Chondrocyte (in vitro differentiated cells): Measurements from ENCODE around the gene ISM1. TPM values are rescaled to one million over a fixed set of nuclear protein-coding genes. Genes with fewer than 3 reads are reported as not detected.

Experiments used
- DNase-seq: peaks from one replicate; pipeline ENCODE4 v3.0.0; 2021; ENCODE audit warnings: mixed read lengths, low spot score
- H3K27ac Mint-ChIP-seq: one replicate; pipeline ENCODE4 v1.8.0; 2021; ENCODE audit warnings: mild to moderate bottlenecking, moderate library complexity, mixed read lengths; ENCODE audit not compliant: unreplicated experiment
- H3K27me3 Mint-ChIP-seq: 2 replicates; pipeline ENCODE4 v1.8.0; 2021; ENCODE audit warnings: low read depth, mixed read lengths
- H3K36me3 Mint-ChIP-seq: 2 replicates; pipeline ENCODE4 v1.8.0; 2021; ENCODE audit warnings: low read depth, mixed read lengths
- H3K4me1 Mint-ChIP-seq: 2 replicates; pipeline ENCODE4 v1.8.0; 2021; ENCODE audit warnings: low read depth, mild to moderate bottlenecking, mixed read lengths
- H3K4me3 Mint-ChIP-seq: one replicate; pipeline ENCODE4 v1.8.0; 2021; ENCODE audit warnings: mild to moderate bottlenecking, moderate library complexity, mixed read lengths; ENCODE audit not compliant: unreplicated experiment
- H3K9me3 Mint-ChIP-seq: 2 replicates; pipeline ENCODE4 v1.8.0; 2021; ENCODE audit warnings: low read depth, mixed read lengths
- CTCF ChIP-seq: fragments of 200-600 bp; sonication (generic); IDR thresholded peaks from 2 replicates; pipeline ENCODE4 v1.5.0; 2021; ENCODE audit warnings: antibody characterized with exemption, mild to moderate bottlenecking, moderate library complexity
- total RNA-seq: library from RNA; stranded (reverse); gene quantifications from 3 replicates; pipeline ENCODE4 v1.2.1, GENCODE V29; 2021

ISM1 gene
- total RNA-seq, 1 donor from 2014 or later = 1.2 TPM

- no peak overlapping the region for H3K27ac Mint-ChIP-seq
- no peaks in the 10 kb centered on the region for H3K36me3 Mint-ChIP-seq
- peaks cover 2% of the 10 kb centered on the region for H3K9me3 Mint-ChIP-seq
- no peak for TF ChIP-seq CTCF
- peaks cover 4% of the 10 kb centered on the region for H3K4me1 Mint-ChIP-seq
- DNase-seq = no peak
- peaks cover 2% of the 10 kb centered on the region for H3K27me3 Mint-ChIP-seq
- no peak overlapping the region for H3K4me3 Mint-ChIP-seq
Measured at GRCh38 chr20:13299401-13299800, 78.3 kb downstream of the ISM1 start.

GRCh38 chr20:13301596-13301995 lies 80.5 kb downstream of the ISM1 start:
- TF ChIP-seq CTCF = no peak
- no peaks in the 10 kb centered on the region for H3K36me3 Mint-ChIP-seq
- peaks cover 4% of the 10 kb centered on the region for H3K4me1 Mint-ChIP-seq
- DNase-seq = no peak
- H3K27me3 Mint-ChIP-seq = no peaks in the 10 kb centered on the region
- H3K4me3 Mint-ChIP-seq = no peak overlapping the region
- H3K27ac Mint-ChIP-seq = no peak overlapping the region
- peaks cover 2% of the 10 kb centered on the region for H3K9me3 Mint-ChIP-seq

- no peaks in the 10 kb centered on the region for H3K36me3 Mint-ChIP-seq
- TF ChIP-seq CTCF = peak; percentile 82
- peaks cover 2% of the 10 kb centered on the region for H3K9me3 Mint-ChIP-seq
- no peak overlapping the region for H3K4me3 Mint-ChIP-seq
- H3K27me3 Mint-ChIP-seq = no peaks in the 10 kb centered on the region
- no peaks in the 10 kb centered on the region for H3K4me1 Mint-ChIP-seq
- no peak overlapping the region for H3K27ac Mint-ChIP-seq
- DNase-seq = no peak
Measured at GRCh38 chr20:13302647-13303450, 81.8 kb downstream of the ISM1 start.

- no peaks in the 10 kb centered on the region for H3K4me1 Mint-ChIP-seq
- no peaks in the 10 kb centered on the region for H3K27me3 Mint-ChIP-seq
- H3K4me3 Mint-ChIP-seq = no peak overlapping the region
- H3K9me3 Mint-ChIP-seq = peaks cover 2% of the 10 kb centered on the region
- no peak for TF ChIP-seq CTCF
- no peaks in the 10 kb centered on the region for H3K36me3 Mint-ChIP-seq
- DNase-seq = no peak
- no peak overlapping the region for H3K27ac Mint-ChIP-seq
Measured at GRCh38 chr20:13305284-13305683, 84.2 kb downstream of the ISM1 start.

- H3K36me3 Mint-ChIP-seq = no peaks in the 10 kb centered on the region
- DNase-seq = no peak
- no peak overlapping the region for H3K27ac Mint-ChIP-seq
- TF ChIP-seq CTCF = no peak
- H3K4me3 Mint-ChIP-seq = no peak overlapping the region
- H3K27me3 Mint-ChIP-seq = no peaks in the 10 kb centered on the region
- H3K9me3 Mint-ChIP-seq = peaks cover 2% of the 10 kb centered on the region
- H3K4me1 Mint-ChIP-seq = no peaks in the 10 kb centered on the region
Measured at GRCh38 chr20:13307562-13308163, 86.6 kb downstream of the ISM1 start.
